OCI-LY1 (cell line): ENCODE measurements around the gene AK5.

Experiments used
- EZH2 ChIP-seq: fragments of 200-600 bp; sonication (generic), shearing (Covaris generic); IDR thresholded peaks from 2 replicates; pipeline ENCODE4 v1.8.0; 2017; ENCODE audit warnings: borderline replicate concordance, mixed run types, mild to moderate bottlenecking, antibody characterized with exemption, low read length, moderate library complexity, mixed read lengths
- TF ChIP-seq, protein P1 (sequence below): fragments of 200-600 bp; sonication (generic), shearing (Covaris generic); IDR thresholded peaks from 2 replicates; pipeline ENCODE4 v1.5.1; 2017; ENCODE audit warnings: mild to moderate bottlenecking, antibody characterized with exemption, low read length, moderate library complexity, mixed read lengths

DNA sequence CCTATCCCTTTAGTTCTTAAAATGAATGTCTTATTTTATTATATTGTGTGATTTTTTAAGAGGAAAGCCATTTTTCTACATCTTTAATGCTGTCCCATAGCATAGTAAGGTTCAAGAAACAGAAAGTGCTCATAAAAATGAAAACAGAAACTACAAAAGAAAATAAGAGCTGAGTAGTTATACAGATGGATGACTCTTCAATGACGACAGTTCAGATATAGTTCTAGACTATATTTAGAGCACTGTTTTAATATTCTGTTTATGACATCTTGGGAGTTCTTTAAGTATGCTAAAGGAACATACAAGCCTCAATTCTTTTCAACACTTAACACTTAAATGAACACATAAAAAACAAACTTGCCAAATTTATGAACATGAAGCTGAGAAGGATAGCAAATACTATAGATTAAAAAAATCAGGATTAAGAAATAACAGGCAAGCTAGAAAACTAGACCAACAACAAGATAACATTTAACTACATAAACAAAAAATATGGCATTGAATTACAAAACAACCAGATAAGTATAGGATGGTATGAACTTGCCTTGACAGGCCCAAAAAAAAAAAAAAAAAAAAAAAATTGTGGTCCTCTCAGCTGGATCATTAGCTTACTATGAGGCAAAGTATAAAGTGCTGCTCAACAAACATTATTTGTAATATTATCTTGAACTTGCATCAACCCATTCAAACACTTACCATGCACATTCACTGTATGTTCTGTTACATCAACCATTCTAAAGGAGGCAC, 312.7 kb downstream of the AK5 start:
- TF ChIP-seq, protein P1, sequence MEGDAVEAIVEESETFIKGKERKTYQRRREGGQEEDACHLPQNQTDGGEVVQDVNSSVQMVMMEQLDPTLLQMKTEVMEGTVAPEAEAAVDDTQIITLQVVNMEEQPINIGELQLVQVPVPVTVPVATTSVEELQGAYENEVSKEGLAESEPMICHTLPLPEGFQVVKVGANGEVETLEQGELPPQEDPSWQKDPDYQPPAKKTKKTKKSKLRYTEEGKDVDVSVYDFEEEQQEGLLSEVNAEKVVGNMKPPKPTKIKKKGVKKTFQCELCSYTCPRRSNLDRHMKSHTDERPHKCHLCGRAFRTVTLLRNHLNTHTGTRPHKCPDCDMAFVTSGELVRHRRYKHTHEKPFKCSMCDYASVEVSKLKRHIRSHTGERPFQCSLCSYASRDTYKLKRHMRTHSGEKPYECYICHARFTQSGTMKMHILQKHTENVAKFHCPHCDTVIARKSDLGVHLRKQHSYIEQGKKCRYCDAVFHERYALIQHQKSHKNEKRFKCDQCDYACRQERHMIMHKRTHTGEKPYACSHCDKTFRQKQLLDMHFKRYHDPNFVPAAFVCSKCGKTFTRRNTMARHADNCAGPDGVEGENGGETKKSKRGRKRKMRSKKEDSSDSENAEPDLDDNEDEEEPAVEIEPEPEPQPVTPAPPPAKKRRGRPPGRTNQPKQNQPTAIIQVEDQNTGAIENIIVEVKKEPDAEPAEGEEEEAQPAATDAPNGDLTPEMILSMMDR: no peak
- TF ChIP-seq EZH2: no peak
